ENCODE results near the gene LRCH1. TPM values are rescaled to one million over a fixed set of nuclear protein-coding genes. Genes with fewer than 3 reads are reported as not detected.

LRCH1 gene
- total RNA-seq, 1 donor from 2014 or later: 2.9 TPM

DNA sequence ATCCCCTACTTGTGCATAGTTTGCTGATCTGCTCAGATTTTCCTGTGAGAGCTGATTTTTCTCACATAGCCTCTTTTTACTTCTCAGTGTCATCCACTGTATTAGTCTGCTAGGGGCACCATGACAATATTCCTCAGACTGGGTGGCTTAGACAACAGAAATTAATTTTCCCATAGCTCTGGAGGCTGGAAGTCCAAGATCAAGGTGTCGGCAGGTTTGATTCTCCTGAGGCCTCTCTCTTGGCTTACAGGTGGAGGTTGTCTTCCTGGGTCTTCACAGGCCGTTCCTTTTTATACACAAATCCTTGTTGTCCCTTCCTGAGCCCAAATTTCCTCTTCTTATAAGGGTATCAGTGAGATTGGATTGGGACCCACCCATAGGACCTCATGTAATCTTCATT, 9.2 kb downstream of the LRCH1 start:
- Histone ChIP-seq H3K9me3 (ENCODE audit: low read depth) (no peaks in the 10 kb centered on the region), H3F3A (ENCODE audit: low read depth) (no peaks in the 10 kb centered on the region), H3K4me1 (no peaks in the 10 kb centered on the region), H4K20me1 (ENCODE audit: low read depth) (no peaks in the 10 kb centered on the region), H3K79me2 (ENCODE audit: low read depth) (peaks cover 3% of the 10 kb centered on the region), H3K27ac (no peak overlapping the region), H3K27me3 (no peaks in the 10 kb centered on the region), H3K4me2 (no peak overlapping the region), H2AFZ (replicated peaks) (no peak overlapping the region), H3K36me3 (no peaks in the 10 kb centered on the region), H3K4me3 (no peak overlapping the region), H3K9ac (no peak overlapping the region)
- Mint-ChIP-seq H3K9me3 (no peaks in the 10 kb centered on the region), H3K36me3 (no peaks in the 10 kb centered on the region), H3K4me1 (peaks cover 8% of the 10 kb centered on the region), H3K4me3 (no peak overlapping the region), H3K27ac (no peak overlapping the region), H3K27me3 (ENCODE audit: insufficient read depth, low read depth) (peaks cover 3% of the 10 kb centered on the region)
- DNase-seq (ENCODE audit: low spot score): no peak
- no peak for TF ChIP-seq EZH2 (IDR thresholded peaks at IDR 0.05)
- TF ChIP-seq, protein P1, sequence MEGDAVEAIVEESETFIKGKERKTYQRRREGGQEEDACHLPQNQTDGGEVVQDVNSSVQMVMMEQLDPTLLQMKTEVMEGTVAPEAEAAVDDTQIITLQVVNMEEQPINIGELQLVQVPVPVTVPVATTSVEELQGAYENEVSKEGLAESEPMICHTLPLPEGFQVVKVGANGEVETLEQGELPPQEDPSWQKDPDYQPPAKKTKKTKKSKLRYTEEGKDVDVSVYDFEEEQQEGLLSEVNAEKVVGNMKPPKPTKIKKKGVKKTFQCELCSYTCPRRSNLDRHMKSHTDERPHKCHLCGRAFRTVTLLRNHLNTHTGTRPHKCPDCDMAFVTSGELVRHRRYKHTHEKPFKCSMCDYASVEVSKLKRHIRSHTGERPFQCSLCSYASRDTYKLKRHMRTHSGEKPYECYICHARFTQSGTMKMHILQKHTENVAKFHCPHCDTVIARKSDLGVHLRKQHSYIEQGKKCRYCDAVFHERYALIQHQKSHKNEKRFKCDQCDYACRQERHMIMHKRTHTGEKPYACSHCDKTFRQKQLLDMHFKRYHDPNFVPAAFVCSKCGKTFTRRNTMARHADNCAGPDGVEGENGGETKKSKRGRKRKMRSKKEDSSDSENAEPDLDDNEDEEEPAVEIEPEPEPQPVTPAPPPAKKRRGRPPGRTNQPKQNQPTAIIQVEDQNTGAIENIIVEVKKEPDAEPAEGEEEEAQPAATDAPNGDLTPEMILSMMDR (IDR thresholded peaks at IDR 0.05): no peak
- TF ChIP-seq EZH2phosphoT487 (IDR thresholded peaks at IDR 0.05): no peak

DNA sequence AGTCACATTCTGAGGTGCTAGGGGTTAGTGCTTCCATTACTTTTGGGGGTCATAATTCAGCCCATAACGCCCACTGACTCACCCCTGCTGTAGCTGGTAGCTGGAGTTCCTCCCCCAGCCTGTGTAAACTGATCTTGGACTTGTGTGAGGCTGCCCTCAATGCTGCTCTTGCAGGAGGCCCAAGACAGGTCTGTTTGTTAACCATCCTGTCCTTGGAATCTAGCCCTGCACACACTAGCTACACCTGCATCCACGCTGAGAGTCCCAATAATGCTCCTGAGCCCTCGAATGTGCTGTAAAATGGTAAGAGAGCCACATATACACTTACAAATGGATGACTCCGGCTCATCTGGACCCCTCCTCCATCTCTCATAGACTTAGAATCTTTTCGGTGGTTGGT, 9.6 kb downstream of the LRCH1 start:
- no peaks in the 10 kb centered on the region for H3K9me3 ChIP-seq (ENCODE audit: low read depth)

DNA sequence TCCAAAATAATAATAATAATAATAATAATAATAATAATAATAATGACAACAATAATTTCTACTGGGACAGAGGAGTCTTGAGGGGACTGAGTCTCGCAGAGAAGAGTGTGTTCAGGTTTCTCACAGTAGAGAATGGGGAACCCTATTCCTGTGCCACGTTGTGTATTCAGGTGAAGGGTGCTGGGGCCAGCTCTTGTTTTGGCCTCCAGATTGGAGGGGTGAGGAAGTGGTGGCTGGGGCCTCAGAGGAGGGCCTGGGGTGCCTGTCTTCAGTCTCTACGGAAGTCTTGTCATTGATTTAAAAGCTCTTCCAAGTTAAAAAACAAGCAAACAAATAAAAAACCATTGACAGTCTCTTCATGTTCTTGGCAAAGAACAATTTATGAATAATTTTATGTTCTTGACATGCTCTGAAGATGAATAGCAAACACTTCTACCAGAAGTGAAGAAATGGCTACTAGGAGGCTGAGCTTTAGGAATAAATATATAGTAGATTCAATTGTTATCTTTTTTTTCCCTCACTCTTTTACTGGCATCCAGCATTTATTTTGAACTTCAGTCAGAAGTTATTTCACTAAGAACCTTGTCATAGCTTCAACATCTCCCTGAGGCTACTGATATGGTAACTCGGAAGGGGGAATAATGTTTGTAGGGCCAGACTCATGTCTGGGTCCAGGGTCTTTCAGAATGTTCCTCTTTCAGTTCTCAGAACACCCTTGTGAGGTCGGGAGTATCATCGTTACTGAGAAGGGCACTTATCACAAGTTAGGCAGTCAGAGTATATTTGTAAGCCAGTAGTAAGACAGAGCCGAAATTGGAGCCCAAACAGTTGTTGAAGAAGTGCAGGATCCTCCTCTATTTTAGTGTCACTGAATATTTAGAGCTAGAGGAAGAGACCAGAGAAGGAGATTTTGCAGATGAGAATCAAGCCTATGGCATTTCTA, 13.1 kb downstream of the LRCH1 start:
- H3K4me2 ChIP-seq: no peak overlapping the region
- no peak overlapping the region for H3K27ac Mint-ChIP-seq

More for the DNA sequence above, 9.6 kb downstream of the LRCH1 start:
- Histone ChIP-seq H3K4me2 (no peak overlapping the region), H3K27me3 (no peaks in the 10 kb centered on the region), H3F3A (ENCODE audit: low read depth) (no peaks in the 10 kb centered on the region), H3K4me1 (peaks cover 2% of the 10 kb centered on the region), H2AFZ (replicated peaks) (no peak overlapping the region), H3K79me2 (ENCODE audit: low read depth) (peaks cover 3% of the 10 kb centered on the region), H4K20me1 (ENCODE audit: low read depth) (no peaks in the 10 kb centered on the region), H3K9ac (no peak overlapping the region), H3K4me3 (no peak overlapping the region), H3K27ac (no peak overlapping the region), H3K36me3 (no peaks in the 10 kb centered on the region)
- Mint-ChIP-seq H3K27me3 (ENCODE audit: insufficient read depth, low read depth) (peaks cover 3% of the 10 kb centered on the region), H3K9me3 (no peaks in the 10 kb centered on the region), H3K4me1 (peaks cover 12% of the 10 kb centered on the region), H3K36me3 (no peaks in the 10 kb centered on the region), H3K27ac (no peak overlapping the region), H3K4me3 (no peak overlapping the region)
- no peak for DNase-seq (ENCODE audit: low spot score)
- TF ChIP-seq, protein P1 (IDR thresholded peaks at IDR 0.05): no peak
- no peak for TF ChIP-seq EZH2phosphoT487 (IDR thresholded peaks at IDR 0.05)
- no peak for TF ChIP-seq EZH2 (IDR thresholded peaks at IDR 0.05)

More for the DNA sequence above, 13.1 kb downstream of the LRCH1 start:
- peaks cover 28% of the 10 kb centered on the region for H3K4me1 Mint-ChIP-seq
- Histone ChIP-seq H3K79me2 (ENCODE audit: low read depth) (no peaks in the 10 kb centered on the region), H3F3A (ENCODE audit: low read depth) (no peaks in the 10 kb centered on the region), H3K9ac (no peak overlapping the region), H3K27me3 (no peaks in the 10 kb centered on the region), H3K36me3 (no peaks in the 10 kb centered on the region), H3K9me3 (ENCODE audit: low read depth) (no peaks in the 10 kb centered on the region), H4K20me1 (ENCODE audit: low read depth) (no peaks in the 10 kb centered on the region), H2AFZ (replicated peaks) (no peak overlapping the region), H3K4me1 (peaks cover 13% of the 10 kb centered on the region), H3K27ac (no peak overlapping the region), H3K4me3 (no peak overlapping the region)
- H3K9me3 Mint-ChIP-seq: no peaks in the 10 kb centered on the region
- H3K36me3 Mint-ChIP-seq: no peaks in the 10 kb centered on the region
- no peak for TF ChIP-seq EZH2 (IDR thresholded peaks at IDR 0.05)
- no peak for TF ChIP-seq EZH2phosphoT487 (IDR thresholded peaks at IDR 0.05)
- TF ChIP-seq, protein P1 (IDR thresholded peaks at IDR 0.05): no peak
- DNase-seq (ENCODE audit: low spot score): no peak
- peaks cover 3% of the 10 kb centered on the region for H3K27me3 Mint-ChIP-seq (ENCODE audit: insufficient read depth, low read depth)
- H3K4me3 Mint-ChIP-seq: no peak overlapping the region
